ENCODE measurements around the gene AFF4.
"Not testable (repeated sequence)": the region's sequence is repeated elsewhere in the genome, so short reads cannot be mapped to it uniquely, and the experiment has no call there.

AFF4 gene

GRCh38 chr5:132886064-132886823, 77.2 kb downstream of the AFF4 start:
- DNase-seq (ENCODE audit: low read depth), result no peak

- no peak for DNase-seq (ENCODE audit: low read depth)
These were observed 78.9 kb downstream of the AFF4 start for GRCh38 chr5:132884548-132884947.

- DNase-seq (ENCODE audit: low read depth), result no peak
These were observed 80.1 kb downstream of the AFF4 start for GRCh38 chr5:132883261-132883834.

DNA sequence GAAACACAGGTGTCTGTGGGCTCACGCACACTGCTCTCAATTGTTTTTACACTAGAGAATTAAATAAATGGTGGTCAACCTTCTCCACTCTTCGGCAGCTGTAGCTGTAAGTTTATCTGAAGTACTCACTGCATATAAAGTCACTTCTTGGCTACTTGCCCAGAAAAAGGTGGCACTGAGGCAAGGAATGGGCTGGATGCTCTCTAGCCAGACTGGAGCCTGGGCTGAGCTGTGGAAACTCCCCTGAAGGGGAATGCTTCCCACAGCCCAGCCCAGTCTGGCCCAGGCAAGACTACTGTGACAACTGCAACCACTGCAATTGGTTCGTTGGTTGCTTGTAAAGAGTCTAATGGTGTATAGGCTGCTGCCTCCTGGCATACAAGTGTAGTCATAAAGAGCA, 85.5 kb downstream of the AFF4 start:
- DNase-seq (ENCODE audit: low read depth), result no peak

DNA sequence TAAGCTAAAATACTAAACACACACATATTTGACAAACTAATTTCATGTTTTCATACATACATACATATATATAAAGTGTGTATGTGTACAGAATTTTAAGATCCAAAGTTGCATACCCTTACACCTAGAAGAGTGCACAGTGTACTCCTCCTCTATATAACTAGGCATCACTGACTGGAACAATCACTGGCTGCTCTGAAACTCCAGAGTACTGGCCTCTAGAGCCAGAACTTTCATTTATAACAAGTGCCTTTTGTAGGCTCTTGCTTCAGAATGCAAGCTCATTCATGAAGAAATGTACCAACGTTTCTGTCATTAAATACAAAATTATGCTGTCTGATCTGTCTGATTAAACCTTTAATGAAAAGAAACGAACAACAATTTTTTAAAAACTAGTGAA, 86.0 kb downstream of the AFF4 start:
- no peak for DNase-seq (ENCODE audit: low read depth)

- DNase-seq (ENCODE audit: low read depth), result no peak
These were observed 87.2 kb downstream of the AFF4 start for GRCh38 chr5:132876020-132876759.

DNA sequence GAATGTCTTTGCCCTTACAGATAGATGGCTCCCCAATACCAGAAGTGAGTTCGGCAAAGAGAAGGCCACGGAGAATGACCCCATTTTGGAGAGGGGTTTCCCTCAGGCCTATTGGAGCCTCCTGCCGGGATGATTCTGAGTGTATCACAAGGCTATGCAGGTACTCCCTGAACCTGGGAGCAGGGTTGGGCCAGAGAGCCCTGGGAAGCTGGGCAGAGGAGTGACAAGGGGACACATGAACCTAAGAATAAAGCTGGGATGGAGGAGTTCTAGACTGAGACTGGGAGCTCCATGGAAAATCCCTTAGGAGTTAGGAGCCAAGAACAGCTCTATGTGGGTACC, 89.5 kb downstream of the AFF4 start:
- no peak for DNase-seq (ENCODE audit: low read depth)

DNA sequence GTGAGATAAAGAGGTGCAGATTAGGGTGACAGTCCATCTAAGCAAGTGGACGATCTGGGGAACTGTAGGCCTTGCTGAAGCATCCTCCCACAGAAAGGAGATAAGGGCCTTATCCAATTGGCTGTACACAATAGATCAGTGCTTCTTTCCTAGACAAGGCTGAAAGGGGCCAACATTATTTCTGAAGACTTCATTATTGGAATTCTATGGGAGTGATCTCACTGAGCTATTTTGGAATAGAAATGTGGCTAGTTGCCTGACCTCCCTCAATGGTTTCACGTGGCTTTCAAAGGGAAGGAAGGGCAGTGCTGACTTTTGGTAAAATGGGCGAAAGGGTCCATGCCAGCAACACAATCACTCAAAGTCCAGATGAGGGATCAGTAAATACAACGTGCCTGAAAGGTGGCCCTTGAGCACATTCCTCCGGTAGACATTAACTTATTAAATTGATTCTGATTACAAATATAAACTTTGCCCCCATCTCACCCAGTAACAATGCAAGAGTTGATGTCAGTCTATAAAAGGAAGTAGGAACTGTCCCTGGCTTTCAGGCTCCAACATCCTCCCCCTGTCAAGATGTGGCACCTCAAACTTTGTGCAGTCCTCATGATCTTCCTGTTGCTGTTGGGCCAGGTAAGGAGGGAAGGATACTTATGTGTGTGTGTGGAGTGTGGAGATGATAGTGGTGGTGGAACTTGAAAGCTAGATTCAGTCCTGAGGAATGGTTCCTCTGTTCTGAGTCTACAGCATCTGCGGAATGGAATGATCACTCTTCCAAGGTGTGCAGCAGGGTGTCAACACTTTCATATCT, 90.1 kb downstream of the AFF4 start, which contains the start of gene LEAP2:
Gene LEAP2 (plus strand): TSS at position 550 of the 811 bp plus-strand sequence. CDS start 27 bp downstream, at position 577.
- DNase-seq (ENCODE audit: low read depth), result no peak

GRCh38 chr5:132872788-132873118, 90.7 kb downstream of the AFF4 start:
- DNase-seq (ENCODE audit: low read depth), result no peak

GRCh38 chr5:132871459-132872284, 91.8 kb downstream of the AFF4 start:
- DNase-seq (ENCODE audit: low read depth), result no peak

GRCh38 chr5:132870801-132871200, 92.6 kb downstream of the AFF4 start:
- DNase-seq (ENCODE audit: low read depth), result no peak

GRCh38 chr5:132868754-132869153, 94.7 kb downstream of the AFF4 start:
- DNase-seq (ENCODE audit: low read depth), result no peak

DNA sequence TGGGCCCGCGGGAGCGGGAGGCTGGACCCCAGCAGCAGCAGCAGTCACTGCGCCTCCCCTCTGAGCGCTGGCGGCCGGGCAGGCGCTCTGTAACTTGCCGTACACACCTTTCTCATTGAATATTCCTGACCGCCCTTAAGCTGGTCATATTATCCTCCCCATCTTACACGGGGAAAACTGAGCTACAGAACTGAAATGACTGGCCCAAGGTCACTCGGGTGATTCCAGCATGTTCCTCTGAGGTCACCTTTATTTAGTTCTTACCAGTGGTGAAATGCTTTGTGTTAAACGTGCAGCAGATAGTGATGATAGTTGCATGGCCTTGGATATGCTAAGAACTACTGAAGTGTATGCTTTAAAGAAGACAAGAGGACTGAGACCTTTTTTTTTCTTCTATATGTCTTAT, 96.4 kb downstream of the AFF4 start:
- DNase-seq (ENCODE audit: low read depth), result no peak

- DNase-seq (ENCODE audit: low read depth), result peak; percentile 73
These were observed 96.9 kb downstream of the AFF4 start, which contains the start of the genes GDF9 and UQCRQ for GRCh38 chr5:132866342-132867045. TSS of gene GDF9 (minus strand) at chr5:132866469. CDS start at chr5:132864533, 1,936 bp downstream. TSS of gene UQCRQ (plus strand) at chr5:132866642. CDS start at chr5:132866882, 240 bp downstream.

- DNase-seq (ENCODE audit: low read depth), result no peak
These were observed 97.6 kb downstream of the AFF4 start for GRCh38 chr5:132865668-132866341.

- DNase-seq (ENCODE audit: low read depth), result no peak
These were observed 102.7 kb downstream of the AFF4 start for GRCh38 chr5:132860742-132861141.

DNA sequence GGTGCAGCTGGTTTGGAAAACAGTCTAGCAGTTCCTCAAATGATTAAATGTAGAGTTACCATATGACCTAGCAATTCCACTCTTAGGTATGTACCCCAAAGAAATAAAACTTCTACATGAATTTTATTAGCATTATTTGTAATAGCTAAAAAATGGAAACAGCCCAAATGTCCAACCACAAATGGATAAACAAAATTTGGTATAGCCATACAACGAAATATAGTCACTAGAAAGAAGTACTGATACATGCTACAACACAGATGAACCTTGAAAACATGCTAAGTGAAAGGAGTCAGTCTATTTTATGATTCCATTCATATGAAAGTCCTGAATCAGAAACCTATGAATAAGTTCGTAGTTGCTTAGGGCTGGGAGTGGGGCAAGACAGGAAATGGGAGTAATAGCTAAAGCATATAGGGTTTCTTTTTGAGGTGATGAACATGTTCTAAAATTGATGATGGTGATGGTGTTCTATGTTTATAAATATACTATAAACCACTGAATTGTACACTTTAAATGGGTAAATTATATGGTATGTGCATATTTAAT, 103.5 kb downstream of the AFF4 start:
- no peak for DNase-seq (ENCODE audit: low read depth)

- no peak for DNase-seq (ENCODE audit: low read depth)
These were observed 107.4 kb downstream of the AFF4 start for GRCh38 chr5:132856011-132856410.

- not testable (repeated sequence) for DNase-seq (ENCODE audit: low read depth)
These were observed 108.4 kb downstream of the AFF4 start for GRCh38 chr5:132854992-132855391.

GRCh38 chr5:132854301-132854700, 109.1 kb downstream of the AFF4 start:
- DNase-seq (ENCODE audit: low read depth), result no peak
